ENCODE results near the gene S100A2.
"Not testable (repeated sequence)": the region's sequence is repeated elsewhere in the genome, so short reads cannot be mapped to it uniquely, and the experiment has no call there.

S100A2 gene

DNA sequence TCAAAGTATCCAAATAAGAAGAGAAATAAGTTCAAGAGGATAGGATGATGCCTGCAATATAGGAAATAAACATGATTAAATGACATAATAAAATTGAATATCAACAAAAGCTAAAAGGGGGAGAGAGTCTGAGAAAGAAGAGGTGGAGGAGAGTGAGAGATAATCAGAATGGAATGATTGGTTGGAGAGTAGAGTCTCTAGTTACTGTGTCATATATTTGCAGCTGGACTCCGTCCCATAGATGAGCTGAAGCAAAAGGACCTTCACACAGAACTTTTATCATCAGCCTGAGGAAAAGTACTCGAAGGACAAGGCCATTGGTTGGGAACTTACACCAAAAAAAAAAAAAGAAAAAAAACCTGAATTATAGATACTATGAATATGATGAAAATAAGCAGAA is 22.8 kb upstream of the S100A2 start:
- DNase-seq (ENCODE audit: low read depth in 2 of 2), result no peak

DNA sequence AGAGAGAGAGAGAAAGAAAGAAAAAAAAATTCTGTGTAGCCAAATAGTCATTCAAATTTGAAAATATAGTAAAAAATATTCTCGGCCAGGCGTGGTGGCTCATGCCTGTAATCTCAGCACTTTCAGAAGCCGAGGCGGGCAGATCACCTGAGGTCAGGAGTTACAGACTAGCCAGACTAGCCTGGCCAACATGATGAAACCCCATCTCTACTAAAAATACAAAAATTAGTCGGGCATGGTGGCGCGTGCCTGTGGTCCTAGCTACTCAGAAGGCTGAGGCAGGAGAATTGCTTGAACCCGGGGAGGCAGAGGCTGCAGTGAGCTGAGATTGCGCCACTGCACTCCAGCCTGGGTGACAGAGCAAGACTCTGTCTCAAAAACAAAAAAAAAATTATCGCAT is 22.4 kb upstream of the S100A2 start:
- not testable (repeated sequence) for DNase-seq (ENCODE audit: low read depth in 2 of 2)

DNA sequence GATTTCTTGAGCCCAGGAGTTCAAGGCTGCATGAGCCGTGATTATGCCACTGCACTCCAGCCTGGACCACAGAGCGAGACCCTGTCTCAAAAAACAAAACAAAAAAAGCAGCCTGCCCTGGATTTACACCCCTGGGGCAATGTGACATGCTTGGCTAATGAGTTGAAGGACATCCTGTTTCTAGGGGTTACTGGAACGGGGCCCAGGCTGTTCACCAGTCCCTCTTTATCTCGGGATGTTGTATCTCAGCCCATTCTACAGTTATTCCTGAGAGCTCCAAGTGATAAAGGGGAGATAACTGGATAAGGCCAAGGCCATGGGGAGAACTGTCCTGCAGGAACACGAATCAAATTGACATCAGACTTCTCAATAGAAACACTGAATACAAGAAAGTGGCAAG is 21.7 kb upstream of the S100A2 start:
- DNase-seq (ENCODE audit: low read depth in 2 of 2), result no peak

DNA sequence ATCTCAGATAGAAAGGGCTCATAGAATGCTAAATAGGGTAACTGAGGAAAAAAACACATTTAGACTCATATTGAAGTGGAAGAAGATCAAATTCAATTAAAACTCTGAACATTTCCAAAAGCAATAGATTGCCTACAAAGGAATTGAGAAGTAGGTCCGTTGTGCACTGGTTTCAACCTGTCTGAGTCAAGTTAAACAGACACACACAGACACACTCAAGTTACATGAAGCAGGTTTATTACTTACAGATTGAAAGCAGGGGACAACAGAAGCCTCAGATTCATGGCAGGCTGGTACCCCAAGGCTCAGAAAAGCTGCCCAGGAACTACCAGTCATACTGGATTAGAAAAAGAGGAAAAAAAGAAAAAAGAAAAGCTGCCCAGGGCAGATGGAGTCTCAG is 20.7 kb upstream of the S100A2 start:
- no peak for DNase-seq (ENCODE audit: low read depth in 2 of 2)

DNA sequence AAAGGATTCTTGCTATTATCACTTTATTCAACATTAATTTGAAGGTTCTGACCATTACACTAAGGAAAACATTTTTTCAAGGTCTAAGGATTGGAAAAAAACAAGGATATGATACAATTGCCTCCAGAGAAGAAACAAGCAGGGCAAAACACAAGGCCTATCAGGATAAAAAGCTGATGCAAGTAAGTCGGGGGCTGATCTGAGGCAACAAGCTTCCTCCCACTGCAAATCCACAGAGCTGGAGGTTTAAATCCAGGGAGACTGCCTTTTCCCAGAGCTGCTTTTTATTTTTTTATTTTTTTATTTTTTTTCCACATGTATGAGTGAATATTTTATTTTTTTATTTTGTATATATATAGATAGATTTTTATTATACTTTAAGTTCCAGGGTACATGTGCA is 19.4 kb upstream of the S100A2 start:
- DNase-seq (ENCODE audit: low read depth in 2 of 2), result no peak

DNA sequence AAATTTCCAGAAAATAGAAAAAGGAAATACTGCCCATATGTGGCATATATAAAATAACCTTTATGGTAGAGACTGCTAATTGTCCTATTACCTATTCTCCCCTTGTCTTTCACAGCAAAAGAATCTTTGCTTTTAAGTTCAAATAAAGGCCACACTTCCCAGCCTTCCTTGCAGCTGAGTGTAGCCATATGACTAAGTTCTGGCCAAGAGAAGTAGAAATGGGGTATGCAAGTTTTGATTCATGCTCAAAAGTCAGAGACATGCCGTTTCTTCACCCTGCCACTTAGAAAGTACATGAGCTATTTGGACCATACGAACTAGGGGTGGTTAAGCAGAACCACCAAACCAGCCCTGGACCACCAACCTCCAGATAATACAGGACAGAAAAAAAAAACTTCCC is 18.3 kb upstream of the S100A2 start:
- no peak for DNase-seq (ENCODE audit: low read depth in 2 of 2)

DNA sequence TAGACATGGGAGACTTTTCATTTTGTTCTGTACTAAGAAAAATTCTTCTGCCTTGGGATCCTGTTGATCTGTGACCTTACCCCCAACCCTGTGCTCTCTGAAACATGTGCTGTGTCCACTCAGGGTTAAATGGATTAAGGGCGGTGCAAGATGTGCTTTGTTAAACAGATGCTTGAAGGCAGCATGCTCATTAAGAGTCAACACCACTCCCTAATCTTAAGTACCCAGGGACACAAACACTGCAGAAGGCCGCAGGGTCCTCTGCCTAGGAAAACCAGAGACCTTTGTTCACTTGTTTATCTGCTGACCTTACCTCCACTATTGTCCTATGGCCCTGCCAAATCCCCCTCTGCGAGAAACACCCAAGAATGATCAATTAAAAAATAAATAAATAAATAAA is 17.9 kb upstream of the S100A2 start:
- not testable (repeated sequence) for DNase-seq (ENCODE audit: low read depth in 2 of 2)

DNA sequence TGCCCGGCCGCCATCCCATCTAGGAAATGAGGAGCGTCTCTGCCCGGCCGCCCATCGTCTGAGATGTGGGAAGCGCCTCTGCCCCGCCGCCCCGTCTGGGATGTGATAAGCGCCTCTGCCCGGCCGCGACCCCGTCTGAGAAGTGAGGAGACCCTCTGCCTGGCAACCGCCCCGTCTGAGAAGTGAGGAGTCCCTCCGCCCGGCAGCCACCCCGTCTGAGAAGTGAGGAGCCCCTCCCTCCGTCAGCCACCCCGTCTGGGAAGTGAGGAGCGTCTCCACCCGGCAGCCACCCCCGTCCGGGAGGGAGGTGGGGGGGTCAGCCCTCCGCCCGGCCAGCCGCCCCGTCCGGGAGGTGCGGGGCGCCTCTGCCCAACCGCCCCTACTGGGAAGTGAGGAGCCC is 17.2 kb upstream of the S100A2 start:
- not testable (repeated sequence) for DNase-seq (ENCODE audit: low read depth in 2 of 2)

DNA sequence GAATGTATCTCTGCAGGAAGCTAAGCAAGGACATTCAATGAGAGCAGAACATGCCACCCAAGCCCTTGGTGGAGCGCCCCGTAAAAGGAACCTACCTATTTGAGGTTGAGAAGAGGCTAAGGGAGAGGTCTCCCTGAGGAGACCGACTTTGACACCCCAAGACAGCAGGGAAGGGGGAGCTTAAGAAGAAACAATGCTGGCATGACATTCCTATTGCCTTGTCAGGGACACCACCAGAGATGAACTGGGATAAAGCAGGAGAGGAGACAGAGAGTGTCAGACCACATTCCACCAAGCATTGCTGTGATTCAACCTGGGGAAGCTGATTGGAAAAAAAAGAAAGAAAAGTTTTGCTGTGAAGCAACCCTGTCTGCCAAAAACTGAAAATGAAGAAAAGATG is 13.3 kb upstream of the S100A2 start:
- DNase-seq (ENCODE audit: low read depth in 2 of 2), result no peak

DNA sequence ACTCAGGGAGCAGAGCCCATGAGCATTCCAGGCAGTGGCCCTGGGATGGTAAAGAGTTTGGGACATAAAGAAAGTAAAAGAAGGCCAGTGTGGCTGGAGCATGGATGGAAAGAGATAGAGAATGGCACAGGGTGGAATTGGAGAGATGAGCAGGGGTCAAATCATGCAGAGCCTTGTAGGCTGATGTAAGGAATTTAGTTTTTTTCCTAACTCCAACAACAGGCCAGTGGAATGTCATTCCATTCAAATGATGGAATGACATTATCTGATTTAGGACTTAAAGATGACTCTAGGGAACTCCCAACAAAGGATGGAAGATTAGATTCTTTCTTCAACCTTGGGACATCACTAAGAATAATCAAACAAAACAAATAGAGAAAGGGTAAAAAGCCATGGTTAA is 12.8 kb upstream of the S100A2 start:
- DNase-seq (ENCODE audit: low read depth in 2 of 2), result no peak

DNA sequence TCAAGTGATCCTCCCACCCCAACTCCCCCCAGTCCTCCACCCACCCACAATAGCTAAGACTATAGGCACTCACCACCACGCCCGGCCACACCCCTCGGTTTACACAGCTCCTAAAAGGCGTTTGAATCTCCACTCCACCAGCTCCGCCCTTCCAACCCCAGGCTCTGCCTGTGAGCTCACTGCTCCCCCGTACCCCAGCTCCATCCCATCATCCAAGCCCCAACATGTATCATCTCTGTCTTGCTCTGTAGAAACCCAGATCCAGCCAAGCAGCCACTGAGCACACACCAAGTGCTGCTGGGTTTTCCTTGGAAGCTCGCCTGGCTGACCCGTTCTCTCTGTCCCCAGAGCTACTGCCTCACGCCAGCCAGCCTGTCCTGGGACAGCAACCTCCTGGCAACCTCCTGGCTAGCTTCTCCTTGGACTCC is 12.0 kb upstream of the S100A2 start:
- no peak for DNase-seq (ENCODE audit: low read depth in 2 of 2)

DNA sequence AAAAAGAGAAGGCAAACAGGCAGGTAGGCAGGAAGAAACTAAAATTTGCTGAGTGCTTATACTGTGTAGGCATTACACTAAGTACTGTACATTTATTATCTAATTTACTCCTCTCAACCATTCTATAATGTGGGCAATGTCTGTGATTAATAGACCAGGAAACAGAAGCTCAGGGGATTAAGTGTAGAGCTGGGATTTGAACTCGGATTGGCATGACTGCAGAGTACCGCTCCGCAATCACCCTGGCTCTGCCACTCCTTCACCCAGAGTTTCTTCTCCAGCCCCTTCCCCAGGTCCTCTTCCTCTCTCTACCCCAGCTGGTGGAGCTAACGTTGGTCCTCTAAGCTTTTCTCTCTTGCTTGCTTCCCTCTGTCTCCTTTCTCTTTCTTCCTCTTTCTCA is 11.5 kb upstream of the S100A2 start:
- no peak for DNase-seq (ENCODE audit: low read depth in 2 of 2)

DNA sequence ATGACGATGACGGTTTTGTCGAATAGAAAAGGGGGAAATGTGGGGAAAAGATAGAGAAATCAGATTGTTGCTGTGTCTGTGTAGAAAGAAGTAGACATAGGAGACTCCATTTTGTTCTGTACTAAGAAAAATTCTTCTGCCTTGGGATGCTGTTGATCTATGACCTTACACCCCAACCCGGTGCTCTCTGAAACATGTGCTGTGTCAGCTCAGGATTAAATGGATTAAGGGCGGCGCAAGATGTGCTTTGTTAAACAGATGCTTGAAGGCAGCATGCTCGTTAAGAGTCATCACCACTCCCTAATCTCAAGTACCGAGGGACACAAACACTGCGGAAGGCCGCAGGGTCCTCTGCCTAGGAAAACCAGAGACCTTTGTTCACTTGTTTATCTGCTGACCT is 9.9 kb upstream of the S100A2 start:
- DNase-seq (ENCODE audit: low read depth in 2 of 2), result not testable (repeated sequence)

DNA sequence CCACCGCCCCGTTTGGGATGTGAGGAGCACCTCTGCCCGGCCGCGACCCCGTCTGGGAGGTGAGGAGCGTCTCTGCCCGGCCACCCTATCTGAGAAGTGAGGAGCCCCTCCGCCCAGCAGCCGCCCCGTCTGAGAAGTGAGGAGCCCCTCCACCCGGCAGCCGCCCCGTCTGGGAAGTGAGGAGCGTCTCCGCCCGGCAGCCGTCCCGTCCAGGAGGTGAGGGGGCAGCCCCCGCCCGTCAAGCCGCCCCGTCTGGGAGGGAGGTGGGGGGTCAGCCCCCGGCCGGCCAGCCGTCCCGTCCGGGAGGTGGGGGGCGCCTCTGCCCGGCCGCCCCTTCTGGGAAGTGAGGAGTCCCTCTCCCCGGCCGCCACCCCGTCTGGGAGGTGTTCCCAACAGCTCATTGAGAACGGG is 9.4 kb upstream of the S100A2 start:
- not testable (repeated sequence) for DNase-seq (ENCODE audit: low read depth in 2 of 2)

DNA sequence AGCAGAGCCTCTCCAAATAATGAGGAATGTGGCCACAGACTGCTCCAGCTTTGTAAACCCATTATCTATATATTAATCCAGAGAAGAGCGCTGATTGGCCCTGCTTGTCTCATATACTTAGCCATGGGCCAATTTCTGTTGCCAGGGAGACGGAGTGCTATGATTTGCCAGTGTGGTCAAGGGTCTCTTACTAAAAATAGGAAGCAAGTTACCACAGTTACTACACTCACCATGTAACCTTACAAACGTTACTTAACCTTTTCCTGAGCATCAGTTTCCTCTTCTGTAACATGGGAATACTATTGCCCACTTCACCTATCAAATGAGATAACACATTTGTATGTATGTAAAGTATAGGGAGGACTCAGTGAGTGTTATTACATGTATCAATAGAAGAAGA is 7.7 kb upstream of the S100A2 start:
- no peak for DNase-seq (ENCODE audit: low read depth in 2 of 2)

DNA sequence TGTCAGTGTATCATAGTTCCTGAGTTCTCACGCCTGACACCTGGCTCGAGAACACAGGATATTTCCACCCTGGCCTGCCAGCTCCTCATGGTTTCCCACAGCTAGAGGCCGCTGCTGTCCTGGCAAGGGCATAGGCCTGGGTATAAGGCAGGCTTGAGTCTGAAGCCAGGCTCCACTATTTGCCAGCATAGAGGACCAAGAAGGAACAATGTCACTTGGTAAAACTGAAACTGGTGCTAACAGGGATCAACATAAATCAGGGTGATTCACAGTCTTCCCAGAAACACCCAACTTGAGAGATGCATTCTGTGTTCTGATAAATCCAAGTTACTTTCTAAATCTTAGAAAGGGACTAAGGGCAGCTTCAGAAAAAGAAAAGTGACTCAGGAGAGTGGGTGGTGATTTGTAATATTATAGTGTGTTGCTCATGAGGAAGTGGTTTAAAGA is 6.9 kb upstream of the S100A2 start:
- DNase-seq (ENCODE audit: low read depth in 2 of 2), result no peak

DNA sequence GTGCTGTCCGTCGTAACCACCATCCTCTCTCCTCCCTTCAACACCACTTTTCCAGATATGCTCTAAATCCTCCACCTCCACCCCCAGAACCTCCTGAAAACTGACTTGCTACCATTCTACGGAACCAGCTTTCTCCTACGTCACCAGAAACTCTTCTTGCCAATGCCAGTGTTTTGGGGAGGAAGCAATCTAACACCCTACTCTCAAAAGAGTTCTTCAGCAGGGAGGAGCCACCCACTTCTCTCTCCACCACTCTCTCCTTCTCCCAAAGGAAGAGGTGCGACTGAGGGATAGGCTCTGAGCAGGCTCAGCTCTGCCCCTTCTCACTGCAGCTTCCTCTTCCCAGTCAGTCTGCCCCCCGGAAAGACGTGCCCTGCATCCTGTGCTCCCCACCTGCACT is 6.1 kb upstream of the S100A2 start:
- DNase-seq (ENCODE audit: low read depth in 2 of 2), result no peak

DNA sequence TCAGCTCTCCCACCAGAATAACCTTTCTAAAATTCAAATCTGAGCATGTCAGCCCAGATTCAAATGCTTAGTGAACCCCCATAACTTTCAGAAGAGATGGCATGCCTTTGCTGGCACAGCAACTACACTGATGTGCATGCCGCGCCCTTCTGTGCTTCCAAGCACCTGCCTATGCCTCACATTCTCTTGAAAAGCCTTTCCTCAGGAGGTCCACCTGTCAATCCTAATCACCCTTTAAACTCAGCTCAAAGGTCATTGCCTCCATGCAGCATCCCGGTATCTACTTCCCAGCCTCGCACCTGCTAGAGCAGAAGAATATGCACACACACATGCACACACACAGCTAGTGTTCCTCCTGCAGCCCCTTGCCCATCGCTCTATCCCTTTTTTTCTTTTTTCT is 5.2 kb upstream of the S100A2 start:
- DNase-seq (ENCODE audit: low read depth in 2 of 2), result no peak

DNA sequence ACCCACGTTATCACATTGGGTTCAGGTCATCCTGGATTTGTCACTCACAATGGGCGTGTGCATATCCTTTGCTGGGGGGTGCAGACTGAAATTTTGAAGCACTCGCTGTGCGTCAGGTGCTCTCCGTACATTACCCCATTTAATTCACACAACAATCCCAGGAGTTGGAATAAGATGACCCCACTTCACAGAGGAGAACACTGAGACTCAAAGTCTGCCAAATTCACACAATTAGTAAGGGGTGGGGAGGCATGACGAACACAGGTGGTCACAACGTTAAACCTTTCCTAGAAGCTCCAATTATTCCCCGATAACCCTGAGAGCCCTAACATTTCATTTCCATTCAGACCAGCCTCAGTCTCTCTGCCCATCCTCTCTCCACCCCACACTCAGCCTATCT is 3.8 kb upstream of the S100A2 start:
- no peak for DNase-seq (ENCODE audit: low read depth in 2 of 2)

DNA sequence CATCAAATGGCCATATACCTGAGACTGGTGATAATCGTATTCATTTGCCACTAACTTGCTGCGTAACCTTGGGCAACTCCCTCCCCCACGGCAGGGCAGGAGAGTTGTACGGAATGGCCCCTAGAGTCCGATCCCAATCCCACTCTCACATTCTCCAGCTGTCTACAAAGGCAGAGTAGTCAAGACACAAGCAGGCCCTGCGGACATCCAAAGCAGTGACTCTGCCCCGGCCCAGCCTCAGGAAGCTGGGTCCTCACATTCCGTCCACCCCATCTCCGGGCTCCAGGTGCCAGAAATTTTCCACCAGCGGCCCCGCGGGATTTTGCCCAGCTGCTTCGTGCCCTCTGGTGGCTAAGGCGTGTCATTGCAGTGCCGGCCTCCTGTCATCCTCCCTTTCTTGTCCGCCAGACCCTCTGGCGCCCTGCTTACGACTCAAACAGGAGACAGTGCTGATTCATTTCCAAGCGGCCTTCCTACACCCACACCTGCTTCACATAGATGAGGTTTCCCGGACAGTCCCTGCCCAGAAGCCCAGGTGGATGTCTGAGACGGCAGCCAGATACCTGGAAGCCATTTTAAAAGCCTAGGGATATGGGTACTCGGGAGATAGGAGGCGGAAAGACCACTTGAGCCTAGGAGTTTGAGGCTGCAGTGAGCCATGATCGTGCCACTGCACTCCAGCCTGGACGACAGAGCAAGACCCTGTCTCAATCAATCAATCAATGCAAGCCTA is 2.9 kb upstream of the S100A2 start:
- DNase-seq (ENCODE audit: low read depth in 2 of 2), result peak; percentile 62 to 68

DNA sequence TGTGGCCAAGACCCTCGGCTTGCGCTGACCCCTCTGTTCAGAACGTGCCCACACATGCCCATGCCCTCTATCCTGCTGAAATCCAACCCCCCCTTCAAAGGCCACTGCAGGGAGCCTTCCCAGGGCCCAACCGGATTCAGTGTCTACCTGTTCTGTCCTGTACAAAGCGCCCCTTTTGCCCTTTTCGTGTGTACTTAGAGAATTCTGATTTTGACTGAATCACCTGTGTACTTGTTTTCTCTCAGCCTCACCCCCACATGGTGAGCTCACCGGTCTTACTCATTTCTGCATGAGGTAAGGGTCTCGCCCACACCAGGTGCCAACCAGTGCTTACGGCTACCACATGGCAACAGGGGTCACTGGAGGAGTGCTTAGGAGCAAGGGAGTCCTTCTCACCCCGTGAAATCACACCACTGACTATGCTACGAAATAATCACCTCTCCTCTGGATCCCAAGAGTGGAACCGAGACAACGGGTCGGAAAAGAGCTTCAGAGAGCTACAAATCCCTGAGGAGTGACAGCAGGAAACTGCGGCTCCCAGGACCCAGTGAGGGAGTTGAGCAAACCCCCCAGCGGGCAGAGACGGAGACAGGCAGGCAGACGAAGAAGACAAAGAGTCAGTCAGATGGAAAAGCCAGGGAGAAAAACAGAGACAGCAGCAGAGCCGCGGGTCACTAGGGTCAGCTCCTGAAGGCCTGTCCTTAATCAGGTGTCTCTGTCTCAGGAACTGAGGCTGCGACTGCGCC is 2.1 kb upstream of the S100A2 start:
- no peak for DNase-seq (ENCODE audit: low read depth in 2 of 2)

DNA sequence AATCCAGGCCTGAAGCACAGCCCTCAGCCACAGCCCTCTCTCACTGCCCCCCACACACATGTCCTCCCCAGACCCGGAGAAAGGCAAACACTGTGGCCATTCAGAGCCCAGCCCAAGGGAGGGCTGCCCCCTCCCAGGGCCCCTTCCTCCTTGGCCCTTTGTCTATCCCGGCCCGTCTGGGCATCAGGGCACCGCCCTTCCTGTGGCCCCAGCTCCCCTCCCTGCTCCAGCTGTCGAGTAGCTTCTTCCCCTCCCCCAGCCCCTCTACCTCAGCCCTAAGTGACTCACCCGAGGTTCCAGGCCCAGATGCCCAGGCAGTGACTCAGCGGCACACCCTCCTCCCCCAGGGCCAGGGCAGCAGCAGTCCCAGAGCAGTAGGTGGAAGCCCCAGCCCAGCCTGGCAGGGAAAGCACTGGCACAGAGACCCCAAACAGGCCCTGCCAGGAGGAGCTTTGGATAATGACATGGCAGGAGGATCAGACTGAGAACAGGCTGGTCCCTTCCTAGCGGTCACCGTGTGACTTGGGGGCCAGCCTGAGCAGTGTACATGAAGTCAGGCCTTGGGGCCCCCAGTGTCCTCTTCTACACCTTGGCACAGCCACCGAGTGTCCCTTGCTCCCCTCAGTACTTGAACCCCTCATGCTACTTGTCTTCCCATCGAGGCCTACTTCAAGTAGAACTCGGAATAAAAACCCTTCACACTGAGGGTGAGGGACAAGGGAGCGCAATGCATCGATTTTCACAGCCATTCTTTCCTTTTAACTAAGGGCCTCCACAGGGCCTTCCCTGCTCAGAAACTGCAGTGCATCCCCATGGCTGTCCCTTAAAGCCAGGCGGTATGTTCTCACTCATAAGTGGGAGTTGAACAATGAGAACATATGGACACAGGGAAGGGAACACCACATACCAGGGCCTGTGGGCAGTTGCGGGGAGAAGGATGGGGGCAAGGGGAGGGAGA is 1.0 kb upstream of the S100A2 start:
- peak; percentile 65 to 81 for DNase-seq (ENCODE audit: low read depth in 2 of 2)
